ENCODE measurements around the gene ABCF1. TPM values are rescaled to one million over a fixed set of nuclear protein-coding genes. Genes with fewer than 3 reads are reported as not detected.

Gene ABCF1
- total RNA-seq, 1 donor from 2014 or later = 64.4 TPM

DNA sequence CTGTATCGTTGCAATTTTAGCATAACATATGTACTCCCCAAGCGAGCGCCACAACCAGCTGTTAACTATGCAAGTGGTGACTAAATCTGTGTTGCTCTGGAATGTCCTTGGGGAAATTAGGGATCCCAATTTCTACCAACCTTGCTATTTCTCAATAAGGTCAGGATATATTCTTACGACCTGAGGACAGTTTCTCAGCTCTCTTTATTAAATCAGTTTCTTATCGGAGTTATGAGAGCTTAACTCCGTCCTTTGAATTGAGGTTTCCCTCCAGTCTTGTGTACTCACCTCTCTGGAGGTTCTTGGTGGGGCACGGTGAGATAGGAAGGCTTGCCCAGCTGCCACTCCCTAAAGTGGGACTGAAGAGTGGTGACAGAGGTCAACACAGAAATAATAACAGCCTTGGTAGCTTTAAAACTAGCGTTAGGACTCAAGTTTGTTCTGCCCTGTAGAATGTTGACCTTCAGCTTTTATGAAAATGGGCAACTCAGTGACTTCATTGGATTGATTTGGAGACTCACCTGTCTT is 47.1 kb downstream of the ABCF1 start:
- no peak for DNase-seq (ENCODE audit: extremely low read depth, low read depth, low spot score)

DNA sequence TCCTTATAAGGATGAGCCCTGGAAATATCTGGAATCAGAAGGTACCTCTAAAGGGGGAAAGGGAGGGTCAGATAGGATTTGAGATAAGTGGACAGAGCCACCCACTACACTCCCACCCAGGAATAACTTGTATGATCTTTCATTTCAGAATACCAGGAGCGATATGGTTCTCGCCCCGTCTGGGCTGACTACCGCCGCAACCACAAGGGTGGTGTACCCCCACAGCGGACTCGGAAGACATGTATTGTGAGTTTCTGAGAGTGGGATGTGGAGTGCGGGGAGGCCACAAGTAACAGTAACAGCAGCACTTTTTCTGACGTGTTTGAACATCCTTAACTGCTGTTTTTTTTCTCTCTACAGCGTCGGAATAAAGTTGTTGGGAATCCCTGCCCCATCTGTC is 48.3 kb downstream of the ABCF1 start:
- no peak for DNase-seq (ENCODE audit: extremely low read depth, low read depth, low spot score)

GRCh38 chr6:30625511-30625910 is 54.3 kb downstream of the ABCF1 start:
- no peak for DNase-seq (ENCODE audit: extremely low read depth, low read depth, low spot score)

- no peak for DNase-seq (ENCODE audit: extremely low read depth, low read depth, low spot score)
Measured at GRCh38 chr6:30626484-30627366, 55.5 kb downstream of the ABCF1 start, which contains the start of gene ATAT1. Gene ATAT1 (plus strand): TSS chr6:30626874.

DNA sequence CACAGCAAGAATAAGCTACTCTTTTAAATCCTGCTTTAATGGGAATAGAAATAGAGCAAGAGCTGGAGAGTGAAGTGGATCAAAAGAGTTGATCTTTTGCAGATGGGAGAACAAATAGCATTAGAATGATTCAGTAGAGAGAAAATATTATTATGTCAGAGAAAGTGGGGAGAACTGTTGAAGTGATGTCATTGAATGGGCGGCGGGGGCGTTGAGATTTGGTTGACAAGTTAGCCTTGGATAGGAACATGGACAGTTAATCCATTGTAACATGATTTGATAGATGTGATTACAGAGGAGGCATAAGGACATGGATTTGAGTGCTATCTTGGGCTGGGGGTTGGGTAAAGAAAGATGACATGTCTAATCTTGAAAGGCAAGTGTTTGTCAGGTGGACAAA is 64.6 kb downstream of the ABCF1 start:
- no peak for DNase-seq (ENCODE audit: extremely low read depth, low read depth, low spot score)

- DNase-seq (ENCODE audit: extremely low read depth, low read depth, low spot score) = no peak
Measured at GRCh38 chr6:30640481-30640880, 69.2 kb downstream of the ABCF1 start.

GRCh38 chr6:30641048-30641447 is 69.8 kb downstream of the ABCF1 start:
- no peak for DNase-seq (ENCODE audit: extremely low read depth, low read depth, low spot score)

Other genes starting within 250 kb of the ABCF1 start
- gene TRIM39, start 244.5 kb upstream of the ABCF1 start, total RNA-seq = 8.0 and 14.0 TPM in 2 replicates
- gene RPP21, start 226.3 kb upstream of the ABCF1 start, total RNA-seq = 46.8 and 60.3 TPM in 2 replicates
- 412 and 601 TPM in 2 replicates for gene HLA-E, start 81.9 kb upstream of the ABCF1 start, total RNA-seq
- 34.3 and 45.1 TPM in 2 replicates for gene GNL1, start 15.0 kb upstream of the ABCF1 start, total RNA-seq
- gene PRR3, start 14.1 kb upstream of the ABCF1 start, total RNA-seq = 6.1 and 7.9 TPM in 2 replicates
- 32.7 and 40.0 TPM in 2 replicates for gene PPP1R10, start 45.8 kb downstream of the ABCF1 start, total RNA-seq
- 33.9 and 41.1 TPM in 2 replicates for gene MRPS18B, start 46.4 kb downstream of the ABCF1 start, total RNA-seq
- 8.1 and 8.9 TPM in 2 replicates for gene ATAT1, start 55.4 kb downstream of the ABCF1 start, total RNA-seq
- 6.8 and 8.5 TPM in 2 replicates for gene C6orf136, start 75.7 kb downstream of the ABCF1 start, total RNA-seq
- 28.8 and 28.9 TPM in 2 replicates for gene DHX16, start 101.6 kb downstream of the ABCF1 start, total RNA-seq
- 124 and 147 TPM in 2 replicates for gene PPP1R18, start 115.2 kb downstream of the ABCF1 start, total RNA-seq
- 8.8 and 10.8 TPM in 2 replicates for gene NRM, start 119.5 kb downstream of the ABCF1 start, total RNA-seq
- gene MDC1, start 145.8 kb downstream of the ABCF1 start, total RNA-seq = 8.7 and 18.1 TPM in 2 replicates
- gene TUBB, start 148.9 kb downstream of the ABCF1 start, total RNA-seq = 842 and 878 TPM in 2 replicates
- 105 and 120 TPM in 2 replicates for gene FLOT1, start 171.2 kb downstream of the ABCF1 start, total RNA-seq
- gene IER3, start 173.1 kb downstream of the ABCF1 start, total RNA-seq = 75.3 and 157 TPM in 2 replicates

Data from glomerular endothelial cell (primary cell).